GM04503 (cell line): Measurements from ENCODE around the gene S100A11.

Experiments
- DNase-seq: peaks from one replicate; pipeline ENCODE4 v3.0.0-alpha.2; 2012; ENCODE audit warnings: low read depth

The S100A11 gene

DNA sequence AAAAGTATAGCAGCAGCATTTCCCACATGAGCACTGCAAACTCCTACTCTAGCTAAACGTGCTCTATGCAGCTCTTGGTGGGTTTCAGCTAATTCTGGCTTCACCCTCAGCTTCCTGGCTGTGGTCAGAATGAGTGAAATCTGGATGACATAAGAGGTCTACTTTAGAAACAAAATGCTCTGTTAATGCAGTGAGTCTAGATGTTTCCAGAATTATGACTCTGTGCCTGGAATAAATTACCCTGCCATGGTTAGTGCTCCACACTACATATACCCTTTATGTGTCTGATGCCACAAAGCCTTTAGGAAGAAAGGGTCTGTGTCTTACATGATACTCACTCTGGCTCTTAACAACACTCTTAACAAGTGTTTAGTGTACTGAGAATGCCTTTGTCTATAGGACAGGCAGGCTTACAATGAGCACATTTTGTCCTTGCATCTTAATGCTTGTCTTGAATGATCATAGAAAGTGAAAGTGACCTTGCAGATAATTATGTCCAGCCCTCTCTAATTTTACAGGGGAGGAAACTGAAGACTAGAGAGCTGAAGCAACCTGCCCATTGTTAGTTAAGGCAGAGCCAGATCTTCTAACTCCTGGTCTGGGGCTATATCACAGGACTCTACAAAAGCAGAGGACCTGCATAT, 52.4 kb downstream of the S100A11 start:
- no peak for DNase-seq
